Femur (tissue), 1 donor: ENCODE data around the gene PNPLA7.
"Not testable (repeated sequence)": the region's sequence is repeated elsewhere in the genome, so short reads cannot be mapped to it uniquely, and the experiment has no call there.

ENCODE experiments used
- DNase-seq: peaks from one replicate; pipeline ENCODE4 v3.0.0-alpha.2; 2017

Gene PNPLA7

DNA sequence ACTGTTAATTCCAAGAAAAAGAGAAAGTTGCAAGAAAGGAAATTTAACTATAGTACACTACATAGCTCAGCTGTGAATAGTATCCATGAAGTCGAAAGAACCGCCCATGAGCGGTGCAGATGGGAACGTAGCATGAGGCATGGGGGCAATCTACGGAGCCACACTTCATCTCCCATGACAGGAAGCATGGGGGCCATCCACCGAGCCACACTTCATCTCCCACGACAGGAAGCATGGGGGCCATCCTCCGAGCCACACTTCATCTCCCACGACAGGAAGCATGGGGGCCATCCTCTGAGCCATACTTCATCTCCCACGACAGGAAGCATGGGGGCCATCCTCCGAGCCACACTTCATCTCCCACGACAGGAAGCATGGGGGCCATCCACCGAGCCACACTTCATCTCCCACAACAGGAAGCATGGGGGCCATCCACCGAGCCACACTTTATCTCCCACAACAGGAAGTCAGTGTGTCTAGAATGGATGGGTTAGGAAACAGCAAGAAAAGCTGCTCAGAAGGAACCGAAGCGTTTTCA lies 13.5 kb downstream of the PNPLA7 start:
- not testable (repeated sequence) for DNase-seq

DNA sequence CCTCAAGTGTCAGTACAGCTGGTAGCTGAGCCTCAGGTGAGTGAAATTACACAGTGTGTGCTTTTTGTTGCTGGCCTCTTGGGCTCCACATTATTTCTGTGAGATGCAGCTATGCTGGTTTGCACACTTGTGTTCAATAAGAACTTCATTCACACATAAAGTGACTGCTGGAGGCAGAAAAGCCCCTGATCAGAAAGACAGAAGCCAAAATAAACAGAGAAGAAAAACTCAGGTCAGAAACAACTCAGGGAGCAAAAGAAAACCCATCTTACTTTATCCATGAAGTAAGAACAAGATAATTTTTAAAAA lies 15.1 kb downstream of the PNPLA7 start:
- no peak for DNase-seq

DNA sequence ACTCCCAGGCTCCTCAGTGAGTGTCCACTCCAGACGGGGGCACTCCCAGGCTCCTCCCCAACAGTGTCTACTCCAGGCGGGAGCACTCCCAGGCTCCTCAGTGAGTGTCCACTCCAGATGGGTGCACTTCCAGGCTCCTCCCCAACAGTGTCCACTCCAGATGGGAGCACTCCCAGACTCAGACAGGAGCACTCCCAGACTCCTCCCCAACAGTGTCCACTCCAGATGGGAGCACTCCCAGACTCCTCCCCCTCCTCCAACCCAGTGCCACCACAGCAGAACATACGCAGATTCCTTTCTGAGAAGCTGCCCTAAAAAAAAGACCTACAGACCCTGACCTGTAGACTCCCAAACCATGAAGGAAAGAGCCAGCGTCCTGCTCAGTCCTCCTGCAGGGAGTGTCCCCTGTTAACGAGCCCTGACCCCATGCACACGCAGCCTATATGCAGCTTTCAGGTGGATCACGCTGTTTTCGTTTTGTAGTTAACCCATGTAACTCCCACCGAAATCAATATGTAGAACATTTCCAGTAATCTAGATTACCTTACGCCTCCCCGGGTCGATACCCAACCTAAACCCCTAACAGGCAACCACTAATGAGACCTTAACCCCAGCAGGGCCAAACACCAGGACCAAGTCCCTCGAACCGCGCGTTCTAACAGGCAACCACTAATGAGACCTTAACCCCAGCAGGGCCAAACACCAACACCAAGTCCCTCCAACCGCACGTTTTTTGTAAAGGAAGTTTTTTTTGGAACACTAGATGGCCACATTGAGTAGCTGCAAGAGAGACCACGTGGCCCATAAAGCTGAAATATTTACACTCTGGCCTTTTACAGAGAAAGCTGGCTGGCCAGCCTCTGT lies 15.7 kb downstream of the PNPLA7 start:
- DNase-seq = peak; percentile 50

DNA sequence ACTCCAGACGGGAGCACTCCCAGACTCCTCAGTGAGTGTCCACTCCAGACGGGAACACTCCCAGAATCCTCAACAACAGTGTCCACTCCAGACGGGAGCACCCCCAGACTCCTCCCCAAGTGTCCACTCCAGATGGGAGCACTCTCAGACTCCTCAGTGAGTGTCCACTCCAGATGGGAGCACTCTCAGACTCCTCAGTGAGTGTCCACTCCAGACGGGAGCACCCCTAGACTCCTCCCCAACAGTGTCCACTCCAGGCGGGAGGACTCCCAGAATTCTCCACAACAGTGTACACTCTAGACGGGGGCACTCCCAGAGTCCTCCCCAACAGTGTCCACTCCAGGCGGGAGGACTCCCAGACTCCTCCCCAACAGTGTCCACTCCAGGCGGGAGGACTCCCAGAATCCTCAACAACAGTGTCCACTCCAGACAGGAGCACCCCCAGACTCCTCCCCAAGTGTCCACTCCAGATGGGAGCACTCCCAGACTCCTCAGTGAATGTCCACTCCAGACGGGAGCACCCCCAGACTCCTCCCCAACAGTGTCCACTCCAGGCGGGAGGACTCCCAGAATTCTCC lies 17.2 kb downstream of the PNPLA7 start:
- DNase-seq = not testable (repeated sequence)

DNA sequence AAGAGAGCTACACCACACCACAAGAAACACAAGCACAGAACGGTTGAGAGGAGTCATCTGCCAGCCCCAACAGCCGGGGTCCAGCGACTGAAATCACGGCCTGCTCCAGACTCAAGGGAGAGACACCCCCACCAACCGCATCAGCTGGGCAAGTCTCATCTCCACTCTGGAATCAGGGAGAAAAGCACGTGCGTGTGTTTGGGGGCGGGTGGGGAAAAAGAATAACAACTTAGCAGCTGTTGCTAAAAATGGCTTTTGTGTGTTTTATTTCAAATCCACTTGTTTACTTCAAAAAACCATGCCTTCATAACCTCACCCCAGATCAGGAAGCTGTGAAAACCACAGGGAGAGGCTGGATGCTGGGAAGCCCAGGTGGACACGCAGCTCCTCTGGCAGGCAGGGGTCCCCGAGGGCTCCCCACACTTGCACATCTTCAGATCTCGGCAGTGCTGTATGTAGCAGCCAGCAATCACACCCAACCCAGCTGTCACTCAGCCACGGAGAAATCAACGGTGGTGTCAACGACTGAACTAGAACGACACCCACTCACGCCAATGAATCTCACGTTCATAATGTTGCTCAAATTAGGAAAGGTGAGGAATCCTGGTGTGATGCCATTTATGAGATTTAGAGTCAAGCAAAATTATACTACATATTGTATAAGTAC lies 19.0 kb downstream of the PNPLA7 start:
- DNase-seq = peak; percentile 39

DNA sequence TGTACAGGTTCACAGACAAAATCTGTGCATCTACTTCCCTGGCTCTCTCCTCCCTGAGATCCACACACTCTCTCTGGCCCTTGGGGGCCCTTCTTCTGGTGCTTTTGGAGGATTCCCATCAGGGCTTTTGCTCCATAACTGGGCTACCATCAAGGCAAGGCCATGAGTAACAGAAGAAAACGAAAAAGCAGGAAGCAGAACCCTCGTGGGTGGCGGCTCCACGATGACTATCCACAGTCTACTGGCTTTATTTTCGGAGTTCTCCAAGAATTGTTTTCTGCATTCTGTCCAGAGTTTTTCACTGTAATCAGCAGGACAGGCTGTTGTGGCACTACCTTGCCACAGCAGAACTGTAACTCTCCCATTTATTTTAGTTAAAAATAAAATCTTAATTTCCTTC lies 19.9 kb downstream of the PNPLA7 start:
- DNase-seq = no peak

DNA sequence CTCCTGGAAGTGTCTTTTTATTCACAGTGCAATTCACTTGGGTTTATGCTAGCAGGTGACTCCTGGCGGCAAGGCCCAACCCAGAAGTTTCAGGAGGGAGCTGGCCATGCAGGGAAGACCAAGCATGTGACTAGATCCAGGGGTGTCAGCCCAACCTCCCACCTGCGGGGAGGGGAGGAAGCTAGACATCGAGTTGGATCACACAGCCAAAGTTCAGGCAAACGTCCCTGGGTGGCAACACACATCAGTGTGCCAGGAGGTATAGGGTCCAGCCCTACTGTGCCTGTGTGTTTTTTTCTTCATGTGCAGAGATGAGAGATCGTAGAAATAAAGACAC lies 25.3 kb downstream of the PNPLA7 start:
- no peak for DNase-seq

DNA sequence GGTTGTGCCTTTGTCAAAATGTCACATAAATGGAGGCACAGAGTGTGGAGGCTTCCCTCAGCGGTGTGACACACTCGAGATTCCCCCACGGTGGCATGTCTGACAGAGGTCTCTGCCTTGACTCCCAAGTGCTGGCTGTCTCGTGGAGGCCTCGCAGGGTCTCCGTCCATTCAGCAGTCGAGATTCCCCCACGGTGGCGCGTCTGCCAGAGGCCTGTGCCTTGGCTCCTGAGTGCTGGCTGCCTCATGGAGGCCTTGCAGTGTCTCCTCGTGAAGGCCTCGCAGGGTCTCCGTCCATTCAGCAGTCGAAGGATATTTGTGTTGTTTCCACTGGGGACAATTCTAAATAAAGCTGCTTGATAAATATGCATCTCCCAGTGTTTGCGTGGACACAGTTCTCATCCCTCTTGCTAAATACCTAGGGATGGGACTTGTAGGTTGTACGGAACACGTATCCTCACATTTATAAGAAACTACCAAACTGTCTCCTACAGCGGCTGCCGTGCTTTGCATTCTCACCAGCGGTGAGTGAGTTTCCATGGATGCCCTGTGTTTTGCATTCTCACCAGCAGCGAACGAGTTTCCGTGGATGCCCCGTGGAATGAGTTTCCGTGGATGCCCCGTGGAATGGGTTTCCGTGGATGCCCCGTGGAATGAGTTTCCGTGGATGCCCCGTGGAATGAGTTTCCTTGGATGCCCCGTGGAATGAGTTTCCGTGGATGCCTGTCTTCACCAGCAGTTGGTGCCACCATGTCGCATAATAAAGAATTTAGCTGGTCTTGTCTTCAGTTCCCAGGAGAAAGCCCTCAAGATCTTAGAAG lies 25.8 kb downstream of the PNPLA7 start:
- no peak for DNase-seq

DNA sequence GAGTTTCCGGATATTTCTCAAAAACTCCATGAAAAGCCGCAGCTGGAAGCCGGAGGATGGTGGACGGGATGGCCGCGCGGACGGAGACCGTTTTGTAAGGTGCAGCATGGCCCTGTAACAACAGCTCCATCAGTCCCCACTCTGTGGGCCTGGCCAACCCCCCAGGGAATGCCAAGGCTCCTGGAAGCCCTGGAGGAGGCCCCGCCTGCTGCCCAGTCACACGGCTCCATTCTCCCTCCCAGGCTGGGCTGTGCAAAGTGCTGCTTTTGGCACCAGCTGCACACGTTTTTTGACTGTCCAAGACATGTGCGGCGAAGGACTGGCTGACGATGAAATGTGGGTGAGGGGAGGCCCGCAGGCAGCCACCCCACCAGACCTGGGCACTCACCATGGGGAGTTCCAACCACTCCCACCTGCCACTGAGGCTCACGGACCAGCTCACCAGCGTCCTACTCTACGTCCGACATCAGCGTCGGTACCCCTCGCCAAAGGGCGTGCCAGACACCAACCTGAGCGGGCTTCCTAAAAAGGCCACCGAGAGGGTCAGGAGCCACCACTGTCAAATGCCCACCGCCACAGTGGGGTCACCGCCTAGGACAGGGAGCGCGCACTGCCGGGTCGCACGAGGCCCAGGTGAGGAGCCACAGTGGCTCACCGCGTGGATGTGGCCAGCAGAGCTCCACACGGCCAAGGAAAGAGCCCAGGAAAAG lies 27.3 kb downstream of the PNPLA7 start:
- no peak for DNase-seq

DNA sequence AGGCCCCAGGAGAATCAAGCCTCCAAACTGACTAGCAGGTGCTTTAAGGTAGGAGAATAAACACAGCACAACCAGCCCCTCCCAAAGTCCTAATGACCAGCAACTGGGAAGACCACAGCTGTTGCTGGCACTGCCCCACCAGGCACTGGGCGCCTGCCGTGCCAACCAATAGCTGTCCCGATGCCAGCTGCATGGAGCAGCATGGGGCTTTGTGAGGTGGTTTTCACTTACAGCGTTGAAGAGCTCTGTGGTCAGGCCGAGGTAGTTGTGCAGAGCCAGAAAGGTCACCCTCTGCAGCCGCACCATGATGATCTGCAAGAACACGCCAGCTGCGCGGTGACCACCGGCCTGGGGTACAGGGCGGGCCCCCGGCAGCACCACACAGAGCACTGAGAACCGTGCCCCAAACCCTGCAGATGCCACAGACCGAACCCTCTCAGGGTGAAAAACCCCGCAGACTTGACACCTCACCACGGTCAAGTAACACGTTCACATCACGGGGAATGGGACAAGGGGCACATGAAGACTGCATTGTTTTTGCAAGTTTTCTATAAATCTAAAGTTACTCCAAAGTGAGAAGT lies 28.7 kb downstream of the PNPLA7 start:
- DNase-seq = peak; percentile 54

DNA sequence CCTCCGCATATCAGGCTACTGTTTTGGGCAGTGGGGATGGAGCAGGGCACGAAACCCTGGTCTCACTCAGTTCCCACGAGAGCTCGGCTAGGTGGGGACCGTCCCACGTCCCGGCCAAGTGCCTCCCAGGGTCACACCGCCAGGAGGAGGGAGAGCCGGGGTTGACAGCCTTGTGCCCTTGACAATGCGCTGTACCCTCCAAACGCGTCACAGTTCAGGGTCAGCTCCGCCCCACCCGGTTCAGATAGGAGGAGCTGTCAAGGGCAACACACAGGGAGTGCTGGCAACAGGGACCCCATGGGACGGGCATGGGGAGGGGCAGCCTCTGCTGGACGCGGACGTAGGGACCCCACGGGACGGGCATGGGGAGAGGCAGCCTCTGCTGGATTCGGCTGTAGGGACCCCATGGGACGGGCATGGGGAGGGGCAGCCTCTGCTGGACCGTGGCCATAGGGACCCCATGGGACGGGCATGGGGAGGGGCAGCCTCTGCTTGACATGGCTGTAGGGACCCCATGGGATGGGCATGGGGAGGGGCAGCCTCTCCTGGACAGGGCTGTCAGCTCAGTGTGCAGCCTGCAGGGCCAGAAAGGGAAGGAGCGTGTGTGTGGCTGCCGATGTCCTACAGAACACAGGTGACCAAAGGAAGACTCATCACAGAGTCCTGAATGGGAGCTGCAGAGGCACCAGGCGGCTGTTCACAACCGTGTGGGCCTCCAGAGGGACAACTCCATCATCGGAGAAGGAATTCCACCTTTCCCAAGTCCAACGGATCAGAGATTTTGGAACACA lies 29.4 kb downstream of the PNPLA7 start:
- no peak for DNase-seq

DNA sequence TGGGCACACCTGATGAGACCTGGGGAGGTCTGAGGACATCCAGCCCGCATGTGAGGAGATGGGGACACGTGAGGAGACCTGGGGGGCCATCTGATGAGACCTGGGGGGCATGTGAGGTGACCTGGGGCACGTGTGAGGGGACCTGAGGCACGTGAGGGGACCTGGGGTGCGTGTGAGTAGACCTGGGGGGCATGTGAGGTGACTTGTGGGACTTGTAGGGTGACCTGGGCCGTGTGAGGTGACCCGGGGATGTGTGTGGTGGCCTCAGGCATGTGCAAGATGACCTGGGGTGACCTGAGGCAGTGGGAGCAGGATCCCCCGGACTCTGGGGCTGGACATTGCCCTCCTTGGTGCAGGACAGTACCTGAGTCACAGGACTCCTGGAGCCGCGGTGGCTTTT lies 30.6 kb downstream of the PNPLA7 start:
- no peak for DNase-seq

DNA sequence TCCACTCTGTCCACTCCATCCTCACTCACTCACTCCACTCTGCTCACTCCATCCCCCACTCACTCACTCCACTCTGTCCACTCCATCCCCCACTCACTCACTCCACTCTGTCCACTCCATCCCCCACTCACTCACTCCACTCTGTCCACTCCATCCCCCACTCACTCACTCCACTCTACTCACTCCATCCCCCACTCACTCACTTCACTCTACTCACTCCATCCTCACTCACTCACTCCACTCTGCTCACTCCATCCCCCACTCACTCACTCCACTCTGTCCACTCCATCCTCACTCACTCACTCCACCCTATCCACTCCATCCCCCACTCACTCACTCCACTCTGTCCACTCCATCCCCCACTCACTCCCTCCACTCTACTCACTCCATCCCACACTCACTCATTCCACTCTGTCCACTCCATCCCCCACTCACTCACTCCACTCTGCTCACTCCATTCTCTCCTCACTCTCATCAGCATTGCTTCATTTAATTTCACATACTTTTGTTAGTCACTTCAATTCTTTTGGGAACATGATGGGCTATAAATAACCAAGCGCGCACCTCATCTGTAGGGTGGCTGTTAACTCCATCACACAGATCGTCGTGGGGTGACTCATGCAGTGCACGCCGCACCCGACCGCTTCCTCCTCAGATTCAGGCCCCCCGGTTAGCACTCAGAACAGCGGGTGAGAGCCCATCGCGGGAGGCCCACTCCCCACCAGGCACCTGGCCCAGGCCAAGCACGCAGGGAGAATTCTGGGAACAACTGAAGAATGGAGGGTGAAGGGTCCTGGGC lies 31.3 kb downstream of the PNPLA7 start:
- DNase-seq = not testable (repeated sequence)

DNA sequence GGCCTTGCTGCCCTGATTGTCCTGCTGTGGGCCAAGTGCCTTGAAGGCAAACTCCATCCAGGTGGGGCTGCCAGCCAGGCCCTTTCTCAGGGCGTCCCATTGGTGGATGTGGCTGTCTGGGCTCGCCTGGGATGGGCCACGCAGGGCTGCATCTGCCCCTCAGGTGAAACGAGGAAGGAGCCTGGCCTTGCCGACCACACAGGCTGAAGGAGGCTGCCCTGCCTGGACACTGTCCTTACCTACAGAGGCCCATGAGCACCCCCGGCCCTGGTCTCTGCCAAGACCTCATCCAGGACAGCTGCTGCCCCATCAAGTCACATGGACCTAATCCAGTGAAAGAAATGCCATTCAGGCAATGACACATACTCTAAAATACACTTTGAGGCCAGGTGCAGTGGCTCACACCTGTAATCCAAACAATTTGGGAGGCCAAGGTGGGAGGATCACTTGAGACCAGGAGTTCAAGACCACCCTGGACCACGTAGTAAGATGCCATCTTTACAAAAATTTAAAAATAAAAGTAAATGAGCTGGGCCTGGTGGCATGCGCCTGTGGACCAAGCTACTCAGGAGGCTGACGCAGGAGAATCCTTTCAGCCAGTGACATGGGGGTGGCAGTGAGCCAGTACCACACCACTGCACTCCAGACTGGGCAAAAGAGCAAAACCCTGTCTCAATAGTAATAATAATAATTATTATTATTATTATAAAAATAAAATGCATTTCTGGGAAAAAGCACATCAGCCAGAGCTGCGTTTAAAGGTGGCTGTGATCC lies 33.9 kb downstream of the PNPLA7 start:
- DNase-seq = no peak

DNA sequence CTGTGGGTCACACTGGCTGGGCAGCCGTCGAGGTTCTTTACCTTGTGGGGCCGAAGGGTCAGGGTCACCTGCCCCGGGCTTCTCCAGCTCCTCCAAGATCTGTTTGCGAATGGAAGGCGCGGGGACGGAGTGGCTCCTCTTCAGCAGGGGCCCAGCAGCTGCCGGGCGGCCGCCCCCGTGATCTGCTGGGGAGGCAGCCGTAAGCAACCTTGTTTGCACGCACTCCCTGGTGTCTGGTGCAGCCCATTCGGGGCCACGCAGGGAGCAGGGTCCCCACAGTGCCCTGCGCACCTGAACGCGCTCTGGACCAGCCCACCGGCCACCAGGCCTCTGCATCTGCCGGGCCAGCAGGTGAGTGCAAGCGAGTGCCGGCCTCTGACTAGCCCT lies 34.9 kb downstream of the PNPLA7 start:
- no peak for DNase-seq

DNA sequence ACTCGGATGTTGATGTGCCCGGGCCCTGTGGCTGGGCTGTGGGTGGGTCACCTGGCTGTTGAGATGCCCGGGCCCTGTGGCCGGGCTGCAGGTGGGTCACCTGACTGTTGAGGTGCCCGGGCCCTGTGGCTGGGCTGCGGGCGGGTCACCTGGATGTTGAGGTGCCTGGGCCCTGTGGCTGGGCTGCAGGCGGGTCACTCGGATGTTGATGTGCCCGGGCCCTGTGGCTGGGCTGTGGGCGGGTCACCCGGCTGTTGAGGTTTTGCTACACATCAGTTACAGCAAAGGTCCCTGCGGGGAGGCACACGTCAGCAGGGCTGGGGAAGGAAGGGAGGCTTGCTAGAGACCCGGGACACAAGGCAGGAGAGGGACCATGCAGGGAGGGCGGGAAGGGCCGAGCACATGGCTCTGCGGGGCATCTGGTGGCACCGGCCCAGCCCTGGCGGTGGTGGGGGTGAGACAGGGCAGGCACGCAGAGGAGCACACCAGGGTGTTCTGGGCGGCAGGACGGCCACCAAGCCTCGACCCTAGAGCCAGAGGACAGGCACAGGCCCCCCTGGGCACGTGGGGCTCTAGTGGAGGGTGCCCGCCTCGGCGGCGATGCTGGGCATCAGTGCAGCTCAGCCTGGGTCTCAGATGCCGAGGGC lies 35.4 kb downstream of the PNPLA7 start:
- DNase-seq = no peak

DNA sequence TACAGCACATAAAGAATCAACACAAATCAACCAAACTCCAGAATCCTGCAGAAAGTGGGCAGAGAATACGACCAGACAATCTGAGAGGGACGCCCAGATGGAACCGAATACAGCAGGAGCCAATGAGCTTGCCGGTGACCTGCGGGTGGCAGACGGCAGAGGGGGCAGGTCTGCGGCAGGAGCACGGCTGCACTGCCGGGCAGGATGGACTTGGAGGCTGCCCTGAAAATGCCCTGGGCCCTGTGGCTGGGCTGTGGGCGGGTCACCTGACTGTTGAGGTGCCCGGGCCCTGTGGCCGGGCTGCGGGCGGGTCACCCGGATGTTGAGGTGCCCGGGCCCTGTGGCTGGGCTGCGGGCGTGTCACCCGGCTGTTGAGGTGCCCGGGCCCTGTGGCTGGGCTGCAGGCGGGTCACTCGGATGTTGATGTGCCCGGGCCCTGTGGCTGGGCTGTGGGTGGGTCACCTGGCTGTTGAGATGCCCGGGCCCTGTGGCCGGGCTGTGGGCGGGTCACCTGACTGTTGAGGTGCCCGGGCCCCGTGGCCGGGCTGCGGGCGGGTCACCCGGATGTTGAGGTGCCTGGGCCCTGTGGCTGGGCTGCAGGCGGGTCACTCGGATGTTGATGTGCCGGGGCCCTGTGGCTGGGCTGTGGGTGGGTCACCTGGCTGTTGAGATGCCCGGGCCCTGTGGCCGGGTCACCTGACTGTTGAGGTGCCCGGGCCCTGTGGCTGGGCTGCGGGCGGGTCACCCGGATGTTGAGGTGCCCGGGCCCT lies 36.2 kb downstream of the PNPLA7 start:
- DNase-seq = not testable (repeated sequence)

DNA sequence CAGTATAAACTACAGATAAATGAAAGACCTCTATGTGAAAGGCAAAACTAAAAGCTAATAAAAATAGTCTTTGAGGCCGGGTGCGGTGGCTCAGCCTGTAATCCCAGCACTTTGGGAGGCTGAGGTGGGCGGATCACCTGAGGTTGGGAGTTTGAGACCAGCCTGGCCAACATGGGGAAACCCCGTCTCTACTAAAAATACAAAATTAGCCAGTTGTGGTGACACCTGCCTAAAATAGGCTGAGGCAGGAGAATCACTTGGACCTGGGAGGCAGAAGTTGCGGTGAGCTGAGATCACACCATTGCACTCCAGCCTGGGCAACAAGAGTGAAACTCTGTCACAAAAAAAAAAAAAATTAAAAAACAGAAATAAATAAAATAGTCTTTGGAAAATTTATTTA lies 37.1 kb downstream of the PNPLA7 start:
- DNase-seq = not testable (repeated sequence)
